LNCAP (cell line): ENCODE measurements around the gene ARAP1.

Source experiments
- CTCF ChIP-seq: fragments of 450-650 bp; IDR thresholded peaks from 2 replicates; pipeline ENCODE4 v1.5.1; 2017; ENCODE audit warnings: mild to moderate bottlenecking

Gene ARAP1

GRCh38 chr11:72688486-72688885, 63.7 kb downstream of the ARAP1 start:
- no peak for TF ChIP-seq CTCF

- TF ChIP-seq CTCF, result no peak
Measured at GRCh38 chr11:72687326-72687725, 64.9 kb downstream of the ARAP1 start.

GRCh38 chr11:72686639-72687220, 65.5 kb downstream of the ARAP1 start:
- TF ChIP-seq CTCF, result no peak

GRCh38 chr11:72685560-72686480, 66.4 kb downstream of the ARAP1 start:
- TF ChIP-seq CTCF, result no peak

GRCh38 chr11:72684236-72684912, 67.8 kb downstream of the ARAP1 start:
- peak; percentile 22; the same call in 1 of the 2 replicates for TF ChIP-seq CTCF

- TF ChIP-seq CTCF, result peak; percentile 97
Measured at GRCh38 chr11:72683782-72684200, 68.4 kb downstream of the ARAP1 start.

GRCh38 chr11:72682858-72683243, 69.4 kb downstream of the ARAP1 start:
- TF ChIP-seq CTCF, result no peak
